HL-60 (cell line): ENCODE data around the gene RGS1.

Source experiments
- DNase-seq, 2 experiments: peaks; one replicate each; pipeline ENCODE4 v3.0.0-alpha.2; 2010 to 2020; ENCODE audit warnings: low read depth in 1 of 2, low spot score in 1 of 2
- H3K27ac ChIP-seq: fragments of 250-450 bp; sonication (Bioruptor Pico); replicated peaks from 2 replicates; pipeline ENCODE4 v1.5.1; 2020; ENCODE audit warnings: mild to moderate bottlenecking, moderate library complexity
- H3K27me3 ChIP-seq: fragments of 250-450 bp; sonication (Bioruptor Pico); 2 replicates; pipeline ENCODE4 v1.5.1; 2021; ENCODE audit warnings: mild to moderate bottlenecking, moderate library complexity; ENCODE audit not compliant: insufficient read depth, poor library complexity, severe bottlenecking
- H3K4me3 ChIP-seq: replicated peaks from 2 replicates; pipeline ENCODE4 v1.5.1; 2011; ENCODE audit warnings: mild to moderate bottlenecking, control low read depth, low read length; ENCODE audit not compliant: insufficient read depth
- GABPA ChIP-seq: IDR thresholded peaks from 2 replicates; pipeline ENCODE4 v1.6.1; 2012; ENCODE audit warnings: low read depth
- POLR2AphosphoS5 ChIP-seq: IDR thresholded peaks from 2 replicates; pipeline ENCODE4 v1.6.1; 2012; ENCODE audit warnings: low read depth
- SPI1 ChIP-seq: IDR thresholded peaks from 2 replicates; pipeline ENCODE4 v1.6.1; 2012; ENCODE audit warnings: low read depth, mild to moderate bottlenecking, borderline replicate concordance
- TF ChIP-seq, protein P1 (sequence below): IDR thresholded peaks from one replicate; pipeline ENCODE4 v1.5.1; 2011; ENCODE audit warnings: low read length, control low read depth, inconsistent platforms; ENCODE audit not compliant: insufficient read depth
- TF ChIP-seq, protein P2 (sequence below): IDR thresholded peaks from 2 replicates; pipeline ENCODE4 v1.6.1; 2012; ENCODE audit warnings: low read depth; ENCODE audit not compliant: insufficient replicate concordance

Gene RGS1

DNA sequence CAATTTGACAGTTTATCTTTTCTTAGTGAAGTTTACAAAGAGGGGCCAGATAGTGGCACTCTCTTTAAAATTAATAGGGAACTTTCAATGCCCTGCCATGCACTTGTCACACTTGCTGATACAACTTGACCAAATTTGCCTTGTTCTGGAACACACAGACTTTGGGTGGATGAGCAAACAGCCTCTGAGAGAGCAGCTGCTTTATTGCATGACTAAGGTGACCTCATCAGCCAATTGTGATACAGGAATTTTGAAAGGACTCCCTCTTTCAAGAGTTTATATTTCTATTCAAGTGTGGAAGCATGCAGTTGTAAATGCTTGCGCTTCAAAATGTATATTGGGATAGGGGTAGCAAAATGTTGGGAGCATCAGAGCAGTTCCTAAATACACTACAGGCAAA lies 2.1 kb upstream of the RGS1 start:
- DNase-seq = no peak
- Histone ChIP-seq H3K27me3 (no peaks in the 10 kb centered on the region), H3K27ac (no peak overlapping the region), H3K4me3 (no peak overlapping the region)
- TF ChIP-seq GABPA = no peak
- TF ChIP-seq, protein P1, sequence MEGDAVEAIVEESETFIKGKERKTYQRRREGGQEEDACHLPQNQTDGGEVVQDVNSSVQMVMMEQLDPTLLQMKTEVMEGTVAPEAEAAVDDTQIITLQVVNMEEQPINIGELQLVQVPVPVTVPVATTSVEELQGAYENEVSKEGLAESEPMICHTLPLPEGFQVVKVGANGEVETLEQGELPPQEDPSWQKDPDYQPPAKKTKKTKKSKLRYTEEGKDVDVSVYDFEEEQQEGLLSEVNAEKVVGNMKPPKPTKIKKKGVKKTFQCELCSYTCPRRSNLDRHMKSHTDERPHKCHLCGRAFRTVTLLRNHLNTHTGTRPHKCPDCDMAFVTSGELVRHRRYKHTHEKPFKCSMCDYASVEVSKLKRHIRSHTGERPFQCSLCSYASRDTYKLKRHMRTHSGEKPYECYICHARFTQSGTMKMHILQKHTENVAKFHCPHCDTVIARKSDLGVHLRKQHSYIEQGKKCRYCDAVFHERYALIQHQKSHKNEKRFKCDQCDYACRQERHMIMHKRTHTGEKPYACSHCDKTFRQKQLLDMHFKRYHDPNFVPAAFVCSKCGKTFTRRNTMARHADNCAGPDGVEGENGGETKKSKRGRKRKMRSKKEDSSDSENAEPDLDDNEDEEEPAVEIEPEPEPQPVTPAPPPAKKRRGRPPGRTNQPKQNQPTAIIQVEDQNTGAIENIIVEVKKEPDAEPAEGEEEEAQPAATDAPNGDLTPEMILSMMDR = no peak
- TF ChIP-seq, protein P2, sequence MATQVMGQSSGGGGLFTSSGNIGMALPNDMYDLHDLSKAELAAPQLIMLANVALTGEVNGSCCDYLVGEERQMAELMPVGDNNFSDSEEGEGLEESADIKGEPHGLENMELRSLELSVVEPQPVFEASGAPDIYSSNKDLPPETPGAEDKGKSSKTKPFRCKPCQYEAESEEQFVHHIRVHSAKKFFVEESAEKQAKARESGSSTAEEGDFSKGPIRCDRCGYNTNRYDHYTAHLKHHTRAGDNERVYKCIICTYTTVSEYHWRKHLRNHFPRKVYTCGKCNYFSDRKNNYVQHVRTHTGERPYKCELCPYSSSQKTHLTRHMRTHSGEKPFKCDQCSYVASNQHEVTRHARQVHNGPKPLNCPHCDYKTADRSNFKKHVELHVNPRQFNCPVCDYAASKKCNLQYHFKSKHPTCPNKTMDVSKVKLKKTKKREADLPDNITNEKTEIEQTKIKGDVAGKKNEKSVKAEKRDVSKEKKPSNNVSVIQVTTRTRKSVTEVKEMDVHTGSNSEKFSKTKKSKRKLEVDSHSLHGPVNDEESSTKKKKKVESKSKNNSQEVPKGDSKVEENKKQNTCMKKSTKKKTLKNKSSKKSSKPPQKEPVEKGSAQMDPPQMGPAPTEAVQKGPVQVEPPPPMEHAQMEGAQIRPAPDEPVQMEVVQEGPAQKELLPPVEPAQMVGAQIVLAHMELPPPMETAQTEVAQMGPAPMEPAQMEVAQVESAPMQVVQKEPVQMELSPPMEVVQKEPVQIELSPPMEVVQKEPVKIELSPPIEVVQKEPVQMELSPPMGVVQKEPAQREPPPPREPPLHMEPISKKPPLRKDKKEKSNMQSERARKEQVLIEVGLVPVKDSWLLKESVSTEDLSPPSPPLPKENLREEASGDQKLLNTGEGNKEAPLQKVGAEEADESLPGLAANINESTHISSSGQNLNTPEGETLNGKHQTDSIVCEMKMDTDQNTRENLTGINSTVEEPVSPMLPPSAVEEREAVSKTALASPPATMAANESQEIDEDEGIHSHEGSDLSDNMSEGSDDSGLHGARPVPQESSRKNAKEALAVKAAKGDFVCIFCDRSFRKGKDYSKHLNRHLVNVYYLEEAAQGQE = no peak
- TF ChIP-seq POLR2AphosphoS5 = no peak
- no peak for TF ChIP-seq SPI1

DNA sequence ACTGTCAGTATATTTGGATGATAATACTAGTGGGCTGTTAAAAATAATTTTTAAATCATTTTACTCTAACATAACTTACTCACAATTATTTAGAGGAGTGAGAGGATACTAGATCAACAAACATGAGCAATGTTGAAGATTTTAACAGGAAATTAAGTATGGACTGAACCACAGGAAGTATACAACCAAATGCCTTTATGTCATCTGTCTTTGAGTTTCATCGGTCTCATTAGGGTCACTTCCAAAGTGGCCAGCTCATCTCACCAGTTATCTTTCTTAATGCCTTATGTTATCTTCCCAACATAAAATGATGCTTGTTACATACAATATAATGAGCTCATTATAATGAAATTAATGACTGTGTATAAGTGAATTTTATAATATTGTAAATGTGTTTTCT lies 1.5 kb upstream of the RGS1 start:
- Histone ChIP-seq H3K27ac (no peak overlapping the region), H3K27me3 (no peaks in the 10 kb centered on the region), H3K4me3 (no peak overlapping the region)
- no peak for TF ChIP-seq GABPA
- TF ChIP-seq SPI1 = no peak
- no peak for TF ChIP-seq POLR2AphosphoS5
- TF ChIP-seq, protein P1 = no peak
- TF ChIP-seq, protein P2 = no peak
- DNase-seq = no peak

DNA sequence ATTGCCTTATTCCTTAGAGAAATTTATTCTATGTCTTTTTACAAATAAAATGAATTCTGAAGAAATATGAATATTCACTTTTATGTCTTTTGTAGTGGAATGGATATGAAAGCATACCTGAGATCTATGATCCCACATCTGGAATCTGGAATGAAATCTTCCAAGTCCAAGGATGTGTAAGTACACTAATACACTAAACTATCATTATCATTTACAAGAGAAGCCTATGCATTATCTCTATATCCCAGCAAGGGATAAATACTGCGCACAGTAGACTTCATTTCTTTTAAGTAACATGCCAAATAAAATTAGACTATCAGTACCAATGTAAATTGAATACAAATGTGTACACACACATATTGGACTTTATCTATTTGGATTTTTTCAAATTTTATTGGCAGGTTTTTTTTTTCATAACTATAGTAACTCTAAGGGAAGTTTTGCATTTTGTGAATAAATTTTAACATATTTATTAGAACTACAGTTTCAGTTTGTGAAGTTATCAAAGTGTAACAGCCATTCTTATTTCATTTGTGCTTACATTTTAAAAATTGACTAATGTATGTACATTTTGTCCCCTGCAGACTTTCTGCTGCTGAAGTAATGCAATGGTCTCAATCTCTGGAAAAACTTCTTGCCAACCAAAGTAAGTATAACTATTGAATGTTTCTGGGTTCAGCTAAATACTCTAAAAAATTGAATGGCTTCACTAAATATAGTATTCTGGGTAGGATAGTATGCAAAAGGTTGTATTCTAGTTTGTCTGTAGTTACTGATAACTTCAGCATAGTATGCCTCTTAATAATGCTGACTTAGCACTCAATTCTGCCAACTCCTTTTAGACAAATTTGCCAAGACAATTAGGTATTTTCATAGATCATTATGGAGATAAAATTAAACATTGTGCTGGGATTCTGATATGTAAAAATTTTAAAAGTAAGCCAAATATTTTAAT lies 894 bp downstream of the RGS1 start:
- Histone ChIP-seq H3K4me3 (no peak overlapping the region), H3K27ac (no peak overlapping the region; the same call in 1 of the 2 replicates), H3K27me3 (no peaks in the 10 kb centered on the region)
- no peak for DNase-seq
- TF ChIP-seq GABPA (no peak), POLR2AphosphoS5 (no peak), SPI1 (no peak)
- TF ChIP-seq, protein P2 = no peak
- TF ChIP-seq, protein P1 = no peak
